Activated B cell treated with CpG ODN at 0.5 μM for 24 hours (primary cell): ENCODE results near the gene GDF7. TPM values are rescaled to one million over a fixed set of nuclear protein-coding genes. Genes with fewer than 3 reads are reported as not detected.
"Not testable (repeated sequence)": the region's sequence is repeated elsewhere in the genome, so short reads cannot be mapped to it uniquely, and the experiment has no call there.

Experiments used
- ATAC-seq: fragments of 200-7000 bp; cut with Tn5 transposase; one replicate; pipeline ENCODE4 v1.10.0; 2021; ENCODE audit warnings: low read depth, mild to moderate bottlenecking, moderate library complexity
- CTCF ChIA-PET: fragments of 350-600 bp; sonication (Branson Sonifier 250); formaldehyde crosslinking; loops from one replicate; lab custom pipeline; 2021; ENCODE audit warnings: antibody characterized with exemption; lab: Charles Lee
- POLR2A ChIA-PET: fragments of 350-600 bp; sonication (Branson Sonifier 250); formaldehyde crosslinking; loops from one replicate; lab custom pipeline; 2021; ENCODE audit warnings: antibody characterized with exemption; lab: Charles Lee
- DNase-seq: peaks from one replicate; pipeline ENCODE4 v3.0.0; 2022
- H3K27ac Mint-ChIP-seq: one replicate; pipeline ENCODE4 v1.8.0; 2020; ENCODE audit warnings: mixed read lengths
- H3K27me3 Mint-ChIP-seq: one replicate; pipeline ENCODE4 v1.8.0; 2021; ENCODE audit warnings: mixed read lengths
- H3K36me3 Mint-ChIP-seq: one replicate; pipeline ENCODE4 v1.8.0; 2021; ENCODE audit warnings: low read depth, mixed read lengths
- H3K4me1 Mint-ChIP-seq: one replicate; pipeline ENCODE4 v1.8.0; 2021; ENCODE audit warnings: mixed read lengths
- H3K4me3 Mint-ChIP-seq: one replicate; pipeline ENCODE4 v1.8.0; 2020; ENCODE audit warnings: mild to moderate bottlenecking, mixed read lengths
- H3K9me3 Mint-ChIP-seq: one replicate; pipeline ENCODE4 v1.8.0; 2020; ENCODE audit warnings: mixed read lengths
- intact Hi-C: fragments of 100-400 bp; cut with micrococcal nuclease; formaldehyde crosslinking; loops from one replicate; pipeline ENCODE4 v1.15.1; 2024
- total RNA-seq: library from RNA; stranded (reverse); gene quantifications from 2 replicates; pipeline ENCODE4 v1.2.3, GENCODE V29; 2022
- TF ChIP-seq, protein P1 (sequence below): fragments of 200-600 bp; IDR thresholded peaks from one replicate; pipeline ENCODE4 v1.8.0; 2022; ENCODE audit warnings: antibody characterized with exemption, mild to moderate bottlenecking

The GDF7 gene
- total RNA-seq, 1 donor from 2014 or later, result 6.7 TPM

DNA sequence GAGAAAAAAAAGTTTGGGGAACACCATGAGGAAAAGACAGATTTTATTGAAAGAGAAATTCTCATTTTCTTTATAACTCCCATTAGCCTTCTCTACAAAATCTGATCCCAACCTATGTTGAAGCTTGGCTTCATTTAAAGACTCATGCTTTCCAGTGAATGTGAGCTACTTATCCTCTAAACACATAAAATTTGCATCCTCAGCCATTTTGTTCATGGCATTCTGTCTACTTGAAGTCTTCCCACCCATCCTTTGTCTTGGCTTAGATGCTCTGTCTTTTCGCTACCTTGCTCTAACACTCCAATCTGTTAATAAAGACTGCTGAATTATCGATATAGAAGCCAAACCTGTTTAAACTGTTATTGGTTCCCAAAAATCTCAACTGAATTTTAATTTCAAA is 39.3 kb downstream of the GDF7 start:
- POLR2A ChIA-PET, result no interaction called here
- H3K36me3 Mint-ChIP-seq, result peaks cover 23% of the 10 kb centered on the region
- intact Hi-C loops, result no loop called here

DNA sequence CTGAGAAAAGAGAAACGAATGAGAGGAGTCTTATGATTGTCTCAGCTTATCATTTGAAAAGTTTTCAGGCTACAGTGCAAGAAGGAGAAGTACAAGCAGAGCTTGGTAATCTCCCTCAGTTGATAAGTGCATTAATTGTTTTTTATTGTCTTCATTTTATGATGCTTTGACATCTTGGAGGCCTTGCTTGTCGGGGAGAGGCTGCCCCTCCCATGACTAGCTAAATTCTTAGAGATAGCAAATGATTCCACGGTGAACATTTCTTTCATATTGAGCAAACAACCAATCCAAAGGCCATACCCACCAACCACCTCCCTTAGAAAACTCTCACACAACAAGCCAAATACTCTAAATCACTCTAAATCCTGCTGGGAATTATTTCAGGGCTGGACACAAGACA is 39.8 kb downstream of the GDF7 start:
- H3K27ac Mint-ChIP-seq, result no peak overlapping the region
- intact Hi-C loops, result no loop called here
- DNase-seq (no peak), ATAC-seq (no peak)
- TF ChIP-seq, protein P1, sequence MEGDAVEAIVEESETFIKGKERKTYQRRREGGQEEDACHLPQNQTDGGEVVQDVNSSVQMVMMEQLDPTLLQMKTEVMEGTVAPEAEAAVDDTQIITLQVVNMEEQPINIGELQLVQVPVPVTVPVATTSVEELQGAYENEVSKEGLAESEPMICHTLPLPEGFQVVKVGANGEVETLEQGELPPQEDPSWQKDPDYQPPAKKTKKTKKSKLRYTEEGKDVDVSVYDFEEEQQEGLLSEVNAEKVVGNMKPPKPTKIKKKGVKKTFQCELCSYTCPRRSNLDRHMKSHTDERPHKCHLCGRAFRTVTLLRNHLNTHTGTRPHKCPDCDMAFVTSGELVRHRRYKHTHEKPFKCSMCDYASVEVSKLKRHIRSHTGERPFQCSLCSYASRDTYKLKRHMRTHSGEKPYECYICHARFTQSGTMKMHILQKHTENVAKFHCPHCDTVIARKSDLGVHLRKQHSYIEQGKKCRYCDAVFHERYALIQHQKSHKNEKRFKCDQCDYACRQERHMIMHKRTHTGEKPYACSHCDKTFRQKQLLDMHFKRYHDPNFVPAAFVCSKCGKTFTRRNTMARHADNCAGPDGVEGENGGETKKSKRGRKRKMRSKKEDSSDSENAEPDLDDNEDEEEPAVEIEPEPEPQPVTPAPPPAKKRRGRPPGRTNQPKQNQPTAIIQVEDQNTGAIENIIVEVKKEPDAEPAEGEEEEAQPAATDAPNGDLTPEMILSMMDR, result no peak
- POLR2A ChIA-PET, result no interaction called here
- H3K4me1 Mint-ChIP-seq, result peaks cover 4% of the 10 kb centered on the region
- no peaks in the 10 kb centered on the region for H3K27me3 Mint-ChIP-seq
- no peaks in the 10 kb centered on the region for H3K9me3 Mint-ChIP-seq
- peaks cover 23% of the 10 kb centered on the region for H3K36me3 Mint-ChIP-seq
- CTCF ChIA-PET, result interaction anchor here (0.6 to 0.7 kb wide), 2 partner anchors 8 to 130 kb away, joined by 3 read pairs; no protein-coding TSS in a partner anchor
- H3K4me3 Mint-ChIP-seq, result no peak overlapping the region

More for the DNA sequence above, 39.3 kb downstream of the GDF7 start:
- CTCF ChIA-PET, result interaction anchor here (0.6 kb wide), 1 partner anchor 129 kb away, joined by 3 read pairs; no protein-coding TSS in a partner anchor
- H3K9me3 Mint-ChIP-seq, result no peaks in the 10 kb centered on the region
- no peaks in the 10 kb centered on the region for H3K27me3 Mint-ChIP-seq
- ATAC-seq, result no peak
- no peak overlapping the region for H3K27ac Mint-ChIP-seq
- peaks cover 4% of the 10 kb centered on the region for H3K4me1 Mint-ChIP-seq
- no peak overlapping the region for H3K4me3 Mint-ChIP-seq
- TF ChIP-seq, protein P1, result no peak
- DNase-seq, result no peak

DNA sequence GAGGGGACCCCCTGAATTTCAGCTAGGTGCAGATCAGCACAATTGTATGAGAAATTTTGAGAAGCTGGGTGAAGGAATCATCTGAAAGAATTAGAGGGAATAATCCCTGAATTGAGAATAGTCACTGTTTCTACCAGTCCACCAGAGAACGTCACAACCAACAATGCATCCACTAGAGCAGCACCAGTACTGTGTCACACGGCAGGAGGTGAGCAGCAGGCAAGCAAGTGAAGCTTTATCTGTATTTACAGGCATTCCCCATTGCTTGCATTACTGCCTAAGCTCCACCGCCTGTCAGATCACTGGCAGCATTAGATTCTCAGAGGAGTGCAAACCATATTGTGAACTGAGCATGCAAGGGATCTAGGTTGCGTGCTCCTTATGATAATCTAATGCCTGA is 40.7 kb downstream of the GDF7 start:
- Mint-ChIP-seq H3K27me3 (no peaks in the 10 kb centered on the region), H3K4me3 (no peak overlapping the region), H3K9me3 (no peaks in the 10 kb centered on the region), H3K27ac (no peak overlapping the region), H3K4me1 (peaks cover 4% of the 10 kb centered on the region), H3K36me3 (peaks cover 25% of the 10 kb centered on the region)
- POLR2A ChIA-PET, result no interaction called here
- TF ChIP-seq, protein P1, result no peak
- intact Hi-C loops, result no loop called here
- ATAC-seq (no peak), DNase-seq (no peak)
- CTCF ChIA-PET, result interaction anchor here (0.7 kb wide), 1 partner anchor 9 kb away, joined by 3 read pairs; no protein-coding TSS in a partner anchor

DNA sequence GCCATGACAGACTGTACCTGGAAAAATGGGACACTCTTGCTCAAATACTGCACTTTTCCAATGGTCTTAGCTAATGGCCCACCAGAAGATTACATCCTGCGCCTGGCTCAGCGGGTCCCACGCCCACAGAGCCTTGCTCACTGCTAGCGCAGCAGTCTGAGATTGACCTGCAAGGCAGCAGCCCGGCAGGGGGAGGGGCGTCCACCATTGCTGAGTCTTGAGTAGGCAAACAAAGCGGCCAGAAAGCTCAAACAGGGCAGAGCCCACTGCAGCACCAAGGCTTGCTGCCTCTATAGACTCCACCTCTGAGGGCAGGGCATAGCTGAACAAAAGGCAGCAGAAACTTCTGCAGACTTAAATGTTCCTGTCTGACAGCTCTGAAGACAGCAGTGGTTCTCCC is 44.7 kb downstream of the GDF7 start:
- H3K27ac Mint-ChIP-seq, H3K27me3 Mint-ChIP-seq, H3K4me3 Mint-ChIP-seq, H3K4me1 Mint-ChIP-seq, CTCF ChIA-PET, ATAC-seq, H3K9me3 Mint-ChIP-seq, intact Hi-C loops, DNase-seq, POLR2A ChIA-PET: not testable (repeated sequence)
- peaks cover 27% of the 10 kb centered on the region for H3K36me3 Mint-ChIP-seq

DNA sequence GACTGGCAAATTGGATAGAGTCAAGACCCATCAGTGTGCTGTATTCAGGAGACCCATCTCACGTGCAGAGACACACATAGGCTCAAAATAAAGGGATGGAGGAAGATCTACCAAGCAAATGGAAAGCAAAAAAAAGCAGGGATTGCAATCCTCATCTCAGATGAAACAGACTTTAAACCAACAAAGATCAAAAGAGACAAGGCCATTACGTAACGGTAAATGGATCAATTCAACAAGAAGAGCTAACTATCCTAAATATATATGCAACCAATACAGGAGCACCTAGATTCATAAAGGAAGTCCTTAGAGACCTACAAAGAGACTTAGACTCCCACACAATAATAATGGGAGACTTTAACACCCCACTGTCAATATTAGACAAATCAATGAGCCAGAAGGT is 46.6 kb downstream of the GDF7 start:
- intact Hi-C loops, H3K9me3 Mint-ChIP-seq, H3K4me3 Mint-ChIP-seq, H3K4me1 Mint-ChIP-seq, ATAC-seq, DNase-seq, CTCF ChIA-PET, H3K27me3 Mint-ChIP-seq, POLR2A ChIA-PET, H3K27ac Mint-ChIP-seq: not testable (repeated sequence)
- peaks cover 42% of the 10 kb centered on the region for H3K36me3 Mint-ChIP-seq

DNA sequence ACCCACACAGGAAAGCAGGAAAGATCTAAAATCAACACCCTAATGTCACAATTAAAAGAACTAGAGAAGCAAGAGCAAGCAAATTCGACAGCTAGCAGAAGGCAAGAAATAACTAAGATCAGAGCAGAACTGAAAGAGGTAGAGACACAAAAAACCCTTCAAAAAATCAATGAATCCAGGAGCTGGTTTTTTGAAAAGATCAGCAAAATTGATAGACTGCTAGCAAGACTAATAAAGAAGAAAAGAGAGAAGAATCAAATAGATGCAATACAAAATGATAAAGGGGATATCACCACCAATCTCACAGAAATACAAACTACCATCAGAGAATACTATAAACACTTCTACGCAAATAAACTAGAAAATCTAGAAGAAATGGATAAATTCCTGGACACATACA is 47.5 kb downstream of the GDF7 start:
- Mint-ChIP-seq H3K9me3 (peaks cover 11% of the 10 kb centered on the region), H3K36me3 (peaks cover 44% of the 10 kb centered on the region)
- H3K4me1 Mint-ChIP-seq, H3K27me3 Mint-ChIP-seq, ATAC-seq, DNase-seq, H3K4me3 Mint-ChIP-seq, POLR2A ChIA-PET, intact Hi-C loops, CTCF ChIA-PET, H3K27ac Mint-ChIP-seq: not testable (repeated sequence)

DNA sequence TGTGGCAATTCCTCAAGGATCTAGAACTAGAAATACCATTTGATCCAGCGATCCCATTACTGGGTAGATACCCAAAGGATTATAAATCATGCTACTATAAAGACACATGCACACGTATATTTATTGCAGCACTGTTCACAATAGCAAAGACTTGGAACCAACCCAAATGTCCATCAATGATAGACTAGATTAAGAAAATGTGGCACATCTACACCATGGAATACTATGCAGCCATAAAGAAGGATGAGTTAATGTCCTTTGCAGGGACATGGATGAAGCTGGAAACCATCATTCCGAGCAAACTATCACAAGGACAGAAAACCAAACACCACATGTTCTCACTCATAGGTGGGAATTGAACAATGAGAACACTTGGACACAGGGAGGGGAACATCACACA is 49.2 kb downstream of the GDF7 start:
- H3K4me1 Mint-ChIP-seq, CTCF ChIA-PET, ATAC-seq, H3K4me3 Mint-ChIP-seq, H3K27ac Mint-ChIP-seq, intact Hi-C loops, H3K27me3 Mint-ChIP-seq, DNase-seq, POLR2A ChIA-PET: not testable (repeated sequence)
- peaks cover 12% of the 10 kb centered on the region for H3K9me3 Mint-ChIP-seq
- H3K36me3 Mint-ChIP-seq, result peaks cover 49% of the 10 kb centered on the region
